Activated naive CD4-positive, alpha-beta T cell treated with anti-CD3 and anti-CD28 coated beads, Interleukin-2, amount 50 U/mL, for 72 hours (primary cell): Measurements from ENCODE around the gene SCCPDH. TPM values are rescaled to one million over a fixed set of nuclear protein-coding genes. Genes with fewer than 3 reads are reported as not detected.
"Not testable (repeated sequence)": the region's sequence is repeated elsewhere in the genome, so short reads cannot be mapped to it uniquely, and the experiment has no call there.

Source experiments
- ATAC-seq, 2 donors: fragments of 150-1000 bp; cut with Tn5 transposase; 2 replicates each; pipeline ENCODE4 v1.10.0; 2021; ENCODE audit warnings: mild to moderate bottlenecking in 2 of 2, moderate library complexity in 2 of 2
- DNase-seq, 2 donors: peaks; one replicate each; pipeline ENCODE4 v3.0.0; 2021 to 2022; ENCODE audit warnings: low spot score in 2 of 2
- H3K27ac Mint-ChIP-seq, 2 donors: one replicate each; pipeline ENCODE4 v1.8.0; 2022; ENCODE audit warnings: mild to moderate bottlenecking in 2 of 2, mixed read lengths in 2 of 2
- H3K36me3 Mint-ChIP-seq, 2 donors: one replicate each; pipeline ENCODE4 v1.8.0; 2022; ENCODE audit warnings: mixed read lengths in 2 of 2
- H3K9me3 Mint-ChIP-seq, 2 donors: one replicate each; pipeline ENCODE4 v1.8.0; 2022; ENCODE audit warnings: mixed read lengths in 2 of 2
- total RNA-seq, 2 donors: library from RNA; stranded (reverse); gene quantifications; one replicate each; pipeline ENCODE4 v1.2.3, GENCODE V29; 2022

Gene SCCPDH
- total RNA-seq, 2 donors from 2014 or later: 13.5 to 32.3 TPM

GRCh38 chr1:246727594-246727993 lies 3.4 kb downstream of the SCCPDH start:
- ATAC-seq (no peak), DNase-seq (no peak)
- Mint-ChIP-seq H3K9me3 (peaks cover 4 to 16% of the 10 kb centered on the region in 2 donors), H3K36me3 (peaks cover 45 to 57% of the 10 kb centered on the region in 2 donors), H3K27ac (no peak overlapping the region)

DNA sequence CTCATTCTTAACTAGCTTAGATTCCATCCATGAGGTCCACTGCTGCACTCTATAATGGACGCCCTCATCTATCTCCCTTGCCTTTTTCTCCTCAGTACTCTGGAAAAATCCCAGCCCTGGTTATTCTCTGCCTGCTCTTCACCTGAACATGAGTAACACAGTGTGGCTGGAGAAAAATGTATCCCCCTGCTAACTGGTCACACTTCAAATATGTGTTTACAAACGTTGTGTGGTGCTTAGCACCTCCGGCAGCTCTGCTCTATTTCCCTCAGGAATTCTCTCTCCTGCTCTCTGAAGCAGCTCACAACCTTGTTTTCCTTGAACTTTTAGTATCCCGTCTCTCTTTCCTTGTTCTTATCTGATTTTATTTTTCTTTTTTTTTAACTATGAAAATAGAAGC lies 4.1 kb downstream of the SCCPDH start:
- no peak for DNase-seq
- no peak for ATAC-seq
- Mint-ChIP-seq H3K27ac (no peak overlapping the region), H3K36me3 (peaks cover 45 to 57% of the 10 kb centered on the region in 2 donors), H3K9me3 (peaks cover 4 to 16% of the 10 kb centered on the region in 2 donors)

DNA sequence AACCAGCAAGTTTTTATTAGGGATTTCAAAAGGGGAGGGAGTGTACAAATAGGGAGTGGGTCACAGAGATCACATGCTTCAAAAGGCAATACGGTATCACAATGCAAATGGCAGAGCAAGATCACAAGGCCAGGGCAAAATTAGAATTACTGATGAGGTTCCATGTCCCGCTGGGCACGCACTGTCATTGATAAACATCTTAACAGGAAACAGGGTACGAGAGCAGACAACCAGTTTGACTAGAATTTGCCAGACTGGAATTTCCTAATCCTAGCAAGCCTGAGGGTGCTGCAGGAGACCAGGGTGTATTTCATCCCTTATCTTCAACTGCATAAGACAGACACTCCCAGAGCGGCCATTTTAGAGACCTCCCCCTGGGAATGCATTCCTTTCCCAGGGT lies 4.8 kb downstream of the SCCPDH start:
- Mint-ChIP-seq H3K36me3 (peaks cover 50 to 64% of the 10 kb centered on the region in 2 donors), H3K9me3 (peaks cover 4 to 16% of the 10 kb centered on the region in 2 donors)
- not testable (repeated sequence) for H3K27ac Mint-ChIP-seq, DNase-seq, ATAC-seq

GRCh38 chr1:246730839-246731238 lies 6.6 kb downstream of the SCCPDH start:
- DNase-seq (no peak), ATAC-seq (no peak)
- H3K9me3 Mint-ChIP-seq: peaks cover 4 to 16% of the 10 kb centered on the region in 2 donors
- no peak overlapping the region for H3K27ac Mint-ChIP-seq
- peaks cover 60 to 75% of the 10 kb centered on the region in 2 donors for H3K36me3 Mint-ChIP-seq

GRCh38 chr1:246731873-246732272 lies 7.7 kb downstream of the SCCPDH start:
- ATAC-seq, H3K27ac Mint-ChIP-seq, DNase-seq: not testable (repeated sequence)
- H3K9me3 Mint-ChIP-seq: peaks cover 4 to 16% of the 10 kb centered on the region in 2 donors
- H3K36me3 Mint-ChIP-seq: peaks cover 56 to 77% of the 10 kb centered on the region in 2 donors

DNA sequence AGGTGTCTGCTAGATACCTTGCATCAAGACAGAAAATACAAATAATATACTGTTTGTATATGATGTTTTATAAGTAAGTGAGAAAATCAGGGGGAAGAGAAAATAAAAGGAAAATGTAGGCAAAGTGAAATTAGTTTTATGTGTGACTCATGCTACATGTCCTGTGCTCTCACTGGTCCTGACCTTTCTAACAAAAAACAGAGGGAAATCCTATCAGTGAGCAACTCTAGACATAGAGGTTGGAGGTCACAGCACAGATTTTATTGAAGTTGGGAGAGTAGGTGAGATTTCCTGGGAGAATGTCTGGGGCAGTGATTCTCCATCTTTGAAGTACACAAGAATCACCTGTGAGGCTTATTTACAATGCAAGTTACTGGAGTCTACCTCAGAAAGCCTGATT lies 9.5 kb downstream of the SCCPDH start:
- DNase-seq: no peak

GRCh38 chr1:246734866-246735265 lies 10.7 kb downstream of the SCCPDH start:
- no peak for ATAC-seq
- Mint-ChIP-seq H3K9me3 (peaks cover 9 to 10% of the 10 kb centered on the region in 2 donors), H3K36me3 (peaks cover 43 to 69% of the 10 kb centered on the region in 2 donors), H3K27ac (no peak overlapping the region)
- DNase-seq: no peak

More for the DNA sequence above, 9.5 kb downstream of the SCCPDH start:
- peak in 1 of 2 donors; percentile 40 for ATAC-seq
- Mint-ChIP-seq H3K27ac (peak overlapping the region in 1 of 2 donors; percentile 11), H3K36me3 (peaks cover 45 to 69% of the 10 kb centered on the region in 2 donors), H3K9me3 (peaks cover 6 to 8% of the 10 kb centered on the region in 2 donors)

DNA sequence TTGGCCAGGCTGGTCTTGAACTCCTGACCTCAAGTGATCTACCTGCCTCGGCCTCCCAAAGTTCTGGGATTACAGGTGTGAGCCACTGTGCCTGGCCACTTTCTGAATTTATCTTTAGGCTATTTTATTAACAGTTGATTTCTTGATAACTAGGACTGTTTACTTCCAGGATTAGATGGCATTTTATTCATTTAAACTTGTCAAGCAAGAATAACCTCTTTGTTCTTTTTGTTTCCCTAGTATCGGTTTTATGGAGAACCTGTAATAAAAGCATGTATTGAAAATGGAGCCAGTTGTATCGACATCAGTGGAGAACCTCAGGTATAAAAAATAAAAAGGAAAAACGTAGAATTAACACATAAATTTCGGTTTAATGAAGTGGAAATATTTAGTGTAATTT lies 11.5 kb downstream of the SCCPDH start:
- Mint-ChIP-seq H3K27ac (no peak overlapping the region), H3K36me3 (peaks cover 36 to 65% of the 10 kb centered on the region in 2 donors), H3K9me3 (peaks cover 6 to 9% of the 10 kb centered on the region in 2 donors)
- ATAC-seq (no peak), DNase-seq (no peak)

GRCh38 chr1:246742396-246742795 lies 18.2 kb downstream of the SCCPDH start:
- Mint-ChIP-seq H3K9me3 (peaks cover 6 to 10% of the 10 kb centered on the region in 2 donors), H3K36me3 (peaks cover 27 to 53% of the 10 kb centered on the region in 2 donors), H3K27ac (no peak overlapping the region)
- ATAC-seq (no peak), DNase-seq (no peak)

GRCh38 chr1:246746155-246746554 lies 21.9 kb downstream of the SCCPDH start:
- ATAC-seq, H3K9me3 Mint-ChIP-seq, DNase-seq, H3K27ac Mint-ChIP-seq: not testable (repeated sequence)
- H3K36me3 Mint-ChIP-seq: peaks cover 18 to 30% of the 10 kb centered on the region in 2 donors

DNA sequence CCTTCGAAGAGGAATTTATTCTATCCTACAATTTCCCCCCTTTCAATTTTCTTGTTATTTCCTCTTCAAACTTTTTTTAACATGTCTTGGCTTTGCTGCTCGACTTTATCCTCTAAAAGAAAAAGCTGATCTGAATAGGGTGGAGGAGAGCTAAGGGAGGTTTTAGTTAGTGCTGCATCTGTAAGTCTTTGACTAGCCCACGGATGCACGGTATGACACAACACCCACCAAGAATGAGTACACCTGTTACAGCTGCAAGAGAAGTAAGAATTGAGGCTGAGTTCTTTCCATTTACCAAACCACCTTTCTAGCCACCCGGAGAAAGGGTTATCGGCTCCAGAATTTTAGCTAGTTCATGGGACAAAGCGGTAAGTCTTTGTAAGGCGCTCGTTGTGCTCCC lies 23.8 kb downstream of the SCCPDH start:
- H3K36me3 Mint-ChIP-seq: peaks cover 7 to 14% of the 10 kb centered on the region in 2 donors
- no peak overlapping the region for H3K27ac Mint-ChIP-seq
- DNase-seq (no peak), ATAC-seq (no peak)
- H3K9me3 Mint-ChIP-seq: peaks cover 0 to 4% of the 10 kb centered on the region in 2 donors

- Mint-ChIP-seq H3K36me3 (peaks cover 7% of the 10 kb centered on the region in 2 donors), H3K9me3 (peaks cover 0 to 4% of the 10 kb centered on the region in 2 donors), H3K27ac (no peak overlapping the region)
- ATAC-seq (no peak), DNase-seq (no peak)
Observed at GRCh38 chr1:246748867-246749266, 24.7 kb downstream of the SCCPDH start.

GRCh38 chr1:246750752-246751151 lies 26.5 kb downstream of the SCCPDH start:
- Mint-ChIP-seq H3K27ac (no peak overlapping the region), H3K36me3 (no peaks in the 10 kb centered on the region), H3K9me3 (no peaks in the 10 kb centered on the region)
- DNase-seq: no peak
- ATAC-seq: no peak

DNA sequence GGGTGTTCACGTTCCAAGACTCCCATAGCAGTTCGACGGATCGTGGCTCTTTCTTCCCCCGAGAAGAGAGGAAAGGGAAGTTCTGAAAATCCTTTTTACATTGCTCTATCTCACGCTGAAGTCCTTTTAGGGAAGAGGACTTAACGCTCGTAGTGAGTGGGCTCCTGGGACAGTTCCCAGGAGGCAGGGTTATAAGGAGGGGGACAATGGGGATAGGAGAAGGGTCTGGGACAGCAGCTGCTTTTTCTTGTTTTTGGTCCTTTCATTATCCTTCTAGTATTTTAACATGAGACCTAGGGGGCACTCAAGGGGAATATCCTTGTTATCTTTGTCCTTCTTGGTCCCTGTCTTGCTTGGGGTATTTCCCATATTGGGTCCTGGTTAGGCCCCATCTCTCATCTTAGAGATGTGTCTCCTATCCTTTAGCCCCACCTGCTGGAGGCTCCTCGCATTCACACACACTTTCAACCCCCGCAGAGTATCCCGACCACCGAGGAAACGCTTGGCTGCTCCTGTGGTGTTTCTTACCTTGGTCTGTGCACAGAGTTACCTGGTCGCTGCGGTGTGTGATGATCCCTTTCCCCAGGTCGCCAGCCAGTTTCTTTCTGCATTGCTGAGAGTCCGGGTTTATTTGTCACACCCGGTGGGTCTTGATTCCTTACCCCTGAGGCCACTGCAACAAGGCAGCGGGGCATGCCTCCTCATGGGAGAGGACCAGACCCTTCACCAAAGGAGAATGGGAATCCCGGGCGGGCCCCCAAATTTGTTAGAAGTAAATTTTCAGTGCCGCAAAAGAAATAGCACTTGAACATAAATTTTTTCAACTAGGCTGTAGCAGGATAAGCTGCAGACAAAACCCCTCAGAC lies 29.7 kb downstream of the SCCPDH start:
- no peaks in the 10 kb centered on the region for H3K36me3 Mint-ChIP-seq
- no peaks in the 10 kb centered on the region for H3K9me3 Mint-ChIP-seq
- DNase-seq: peak in 1 of 2 donors; percentile 69
- no peak overlapping the region for H3K27ac Mint-ChIP-seq
- ATAC-seq: peak; percentile 68 to 84

DNA sequence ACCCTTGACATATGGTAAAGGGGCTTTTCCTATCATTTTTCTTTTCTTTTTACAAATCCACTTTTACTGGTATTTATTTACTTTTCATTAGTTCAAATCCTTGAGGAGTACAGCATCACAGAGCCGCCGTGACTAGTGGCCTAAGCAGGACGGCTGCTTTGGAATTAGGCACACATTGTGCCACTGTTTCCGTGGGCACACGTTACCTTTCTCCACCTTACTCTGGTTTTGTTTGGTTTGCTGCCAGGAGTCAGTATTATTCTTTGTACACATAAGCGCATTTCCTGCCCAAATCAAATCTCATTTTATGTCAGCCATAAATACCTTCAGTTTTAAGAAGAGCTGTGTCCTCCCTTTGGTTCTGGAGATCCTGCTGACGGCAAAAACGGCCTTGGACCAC lies 31.2 kb downstream of the SCCPDH start:
- no peak for DNase-seq
- no peak overlapping the region for H3K27ac Mint-ChIP-seq
- H3K36me3 Mint-ChIP-seq: peaks cover 0 to 2% of the 10 kb centered on the region in 2 donors
- ATAC-seq: no peak
- no peaks in the 10 kb centered on the region for H3K9me3 Mint-ChIP-seq

DNA sequence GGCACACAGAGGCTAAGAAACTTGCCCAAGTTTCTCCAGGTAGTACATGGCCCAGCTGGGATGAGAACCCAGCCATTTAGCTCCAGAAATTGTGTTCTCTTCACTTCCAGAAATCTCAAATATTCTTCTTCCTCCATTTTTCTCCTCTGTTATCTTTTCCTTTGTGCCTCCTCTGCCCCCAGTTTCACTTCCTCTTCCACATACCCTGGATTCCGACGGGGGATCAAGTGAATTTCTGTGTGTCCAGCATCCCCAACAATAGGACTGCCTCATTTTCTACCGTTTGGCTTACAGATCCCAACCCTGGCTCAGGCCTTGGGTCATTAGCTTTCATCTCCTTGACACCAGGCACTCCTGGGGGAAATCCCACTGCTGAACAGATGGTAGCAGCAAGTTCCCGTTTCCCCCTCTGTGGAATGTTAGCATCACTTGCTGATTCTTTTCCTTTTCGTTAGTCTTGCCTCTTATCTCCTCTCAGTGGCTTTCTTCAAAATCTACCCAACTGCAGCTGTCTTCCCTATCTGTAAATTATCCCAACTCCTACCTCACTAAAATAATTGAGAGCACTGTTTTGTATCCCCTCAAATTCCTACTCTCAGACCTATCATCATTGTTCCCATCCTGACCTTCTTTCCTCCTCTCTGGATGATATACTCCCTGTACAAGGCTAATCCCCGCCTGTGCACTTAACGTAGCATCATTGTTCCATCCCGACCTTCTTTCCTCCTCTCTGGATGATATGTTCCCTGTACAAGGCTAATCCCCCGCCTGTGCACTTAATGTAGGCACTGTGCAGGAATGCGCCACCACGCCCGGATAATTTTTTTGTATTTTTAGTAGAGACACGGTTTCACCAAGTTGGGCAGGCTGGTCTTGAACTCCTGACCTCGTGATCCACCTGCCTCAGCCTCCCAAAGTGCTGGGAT lies 36.5 kb downstream of the SCCPDH start:
- Mint-ChIP-seq H3K27ac (no peak overlapping the region), H3K9me3 (no peaks in the 10 kb centered on the region), H3K36me3 (peaks cover 0 to 11% of the 10 kb centered on the region in 2 donors)
- no peak for ATAC-seq
- DNase-seq: no peak

DNA sequence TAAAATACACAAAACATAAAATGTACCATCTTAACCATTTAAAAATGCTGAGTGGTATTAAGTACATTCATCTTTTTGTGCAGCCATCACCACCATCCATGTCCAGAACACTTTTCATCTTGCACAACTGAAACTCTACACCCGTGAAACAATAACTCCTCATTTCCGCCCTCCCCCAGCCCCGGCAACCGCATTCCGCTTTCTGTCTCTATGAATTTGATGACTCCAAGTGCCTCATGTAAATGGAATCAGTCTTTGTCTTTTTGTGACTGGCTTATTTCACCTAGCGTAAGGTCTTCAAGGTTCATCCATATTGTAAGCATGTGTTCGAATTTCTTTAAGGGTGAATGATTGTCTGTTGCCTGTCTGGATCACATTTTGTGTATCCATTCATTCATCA lies 37.2 kb downstream of the SCCPDH start:
- ATAC-seq (no peak), DNase-seq (no peak)
- H3K27ac Mint-ChIP-seq: peak overlapping the region in 1 of 2 donors; percentile 17
- H3K36me3 Mint-ChIP-seq: peaks cover 0 to 11% of the 10 kb centered on the region in 2 donors
- no peaks in the 10 kb centered on the region for H3K9me3 Mint-ChIP-seq
